ENCODE results near the gene ZDHHC11B.
"Not testable (repeated sequence)": the region's sequence is repeated elsewhere in the genome, so short reads cannot be mapped to it uniquely, and the experiment has no call there.

DNA sequence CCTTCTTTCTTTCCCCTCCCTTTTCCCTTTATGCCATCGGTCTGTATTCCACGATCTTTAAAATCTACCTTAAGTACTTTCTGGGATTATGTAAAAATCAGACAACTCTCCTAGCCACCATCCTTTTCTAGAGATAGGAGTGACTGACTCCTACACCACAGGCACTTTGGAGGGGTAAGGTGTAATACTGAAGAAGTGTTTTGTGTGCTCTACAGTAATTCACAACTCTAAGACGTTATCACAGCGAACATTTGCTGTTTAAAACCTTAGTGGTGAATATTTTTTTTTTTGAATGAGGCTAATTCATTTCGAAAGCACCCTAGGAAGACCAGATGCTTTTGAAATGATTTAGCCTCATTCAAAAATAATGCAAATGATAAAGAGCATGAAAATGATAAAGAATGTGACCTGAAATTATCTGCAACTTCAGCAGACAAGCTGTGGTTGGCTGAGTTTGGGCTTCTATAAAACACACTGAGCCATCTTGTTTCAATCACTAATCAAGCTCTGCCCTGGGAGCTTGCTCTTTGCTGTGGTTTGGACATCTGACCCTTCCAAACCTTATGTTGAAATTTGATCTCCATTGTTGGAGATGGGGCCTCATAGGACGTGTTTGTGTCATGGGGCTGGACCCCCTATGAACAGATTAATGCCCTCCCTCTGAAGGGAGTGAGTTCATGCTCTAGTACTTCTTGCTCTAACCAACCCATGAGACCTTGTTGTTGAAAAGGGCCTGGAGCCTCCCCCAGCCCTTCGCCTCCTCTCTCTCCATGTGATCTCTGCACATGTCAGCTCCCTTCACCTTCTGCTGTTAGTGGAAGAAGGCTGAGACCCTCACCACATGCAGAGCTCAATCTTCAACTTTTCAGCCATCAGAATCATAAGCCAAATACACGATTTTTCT lies 70.1 kb downstream of the ZDHHC11B start:
- TF ChIP-seq, protein P1, sequence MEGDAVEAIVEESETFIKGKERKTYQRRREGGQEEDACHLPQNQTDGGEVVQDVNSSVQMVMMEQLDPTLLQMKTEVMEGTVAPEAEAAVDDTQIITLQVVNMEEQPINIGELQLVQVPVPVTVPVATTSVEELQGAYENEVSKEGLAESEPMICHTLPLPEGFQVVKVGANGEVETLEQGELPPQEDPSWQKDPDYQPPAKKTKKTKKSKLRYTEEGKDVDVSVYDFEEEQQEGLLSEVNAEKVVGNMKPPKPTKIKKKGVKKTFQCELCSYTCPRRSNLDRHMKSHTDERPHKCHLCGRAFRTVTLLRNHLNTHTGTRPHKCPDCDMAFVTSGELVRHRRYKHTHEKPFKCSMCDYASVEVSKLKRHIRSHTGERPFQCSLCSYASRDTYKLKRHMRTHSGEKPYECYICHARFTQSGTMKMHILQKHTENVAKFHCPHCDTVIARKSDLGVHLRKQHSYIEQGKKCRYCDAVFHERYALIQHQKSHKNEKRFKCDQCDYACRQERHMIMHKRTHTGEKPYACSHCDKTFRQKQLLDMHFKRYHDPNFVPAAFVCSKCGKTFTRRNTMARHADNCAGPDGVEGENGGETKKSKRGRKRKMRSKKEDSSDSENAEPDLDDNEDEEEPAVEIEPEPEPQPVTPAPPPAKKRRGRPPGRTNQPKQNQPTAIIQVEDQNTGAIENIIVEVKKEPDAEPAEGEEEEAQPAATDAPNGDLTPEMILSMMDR (IDR thresholded peaks at IDR 0.05), result not testable (repeated sequence)
- not testable (repeated sequence) for TF ChIP-seq EZH2 (IDR thresholded peaks at IDR 0.05; ENCODE audit: borderline replicate concordance, insufficient read depth, low read depth, low read length, poor library complexity, severe bottlenecking)
